H1 (cell line): ENCODE results near the gene NDUFB6. TPM values are rescaled to one million over a fixed set of nuclear protein-coding genes. Genes with fewer than 3 reads are reported as not detected.

ENCODE experiments used
- CTCF ChIA-PET: fragments of 300-600 bp; sonication (Branson Sonifier 250); formaldehyde crosslinking; loops from one replicate; lab custom pipeline; 2021; ENCODE audit not compliant: partially characterized antibody; lab: Charles Lee
- POLR2A ChIA-PET: fragments of 300-600 bp; sonication (Branson Sonifier 250); formaldehyde crosslinking; loops from one replicate; lab custom pipeline; 2021; ENCODE audit warnings: inconsistent platforms; ENCODE audit not compliant: partially characterized antibody; lab: Charles Lee
- DNase-seq, 2 experiments: peaks; one replicate each; pipeline versions ENCODE4 v3.0.0 to v3.0.0-alpha.2; 2010 to 2022; ENCODE audit warnings: low spot score in 2 of 2, low read depth in 1 of 2, mixed read lengths in 1 of 2
- FAIRE-seq: peaks from 2 replicates; lab custom pipeline; 2011; peaks lifted over from hg19 to GRCh38; lab: Jason Lieb, UNC
- H2AFZ ChIP-seq: 2 replicates; pipeline ENCODE4 v1.8.1; 2012; ENCODE audit warnings: low read length, inconsistent platforms
- H2AK5ac ChIP-seq: 2 replicates; pipeline ENCODE4 v1.6.1; 2013; ENCODE audit warnings: low read depth, low read length
- H2BK120ac ChIP-seq: replicated peaks from 2 replicates; pipeline ENCODE3; 2013; ENCODE audit warnings: low read depth, low read length, inconsistent platforms
- H2BK12ac ChIP-seq: 2 replicates; pipeline ENCODE4 v1.6.1; 2013; ENCODE audit warnings: low read depth, low read length
- H2BK15ac ChIP-seq: 2 replicates; pipeline ENCODE4 v1.6.1; 2013; ENCODE audit warnings: low read length
- H2BK20ac ChIP-seq: 2 replicates; pipeline ENCODE4 v1.6.1; 2013; ENCODE audit warnings: low read length
- H2BK5ac ChIP-seq: 2 replicates; pipeline ENCODE4 v1.6.1; 2013; ENCODE audit warnings: low read depth, low read length
- H3K14ac ChIP-seq: 2 replicates; pipeline ENCODE4 v1.6.1; 2013; ENCODE audit warnings: inconsistent platforms; ENCODE audit not compliant: insufficient read length
- H3K18ac ChIP-seq: 2 replicates; pipeline ENCODE4 v1.6.1; 2013; ENCODE audit warnings: low read length; ENCODE audit errors: extremely low read depth
- H3K23ac ChIP-seq: 2 replicates; pipeline ENCODE4 v1.6.1; 2013; ENCODE audit warnings: inconsistent platforms; ENCODE audit not compliant: insufficient read length
- H3K23me2 ChIP-seq: 2 replicates; pipeline ENCODE4 v1.6.1; 2013; ENCODE audit warnings: low read depth, low read length
- H3K27ac ChIP-seq: 2 replicates; pipeline ENCODE4 v1.6.1; 2011; ENCODE audit warnings: low read depth, low read length, inconsistent platforms
- H3K27me3 ChIP-seq, 4 experiments: replicated peaks in 1 of 4; 1 replicate in 1 of 4; 2 replicates in 3 of 4; pipeline versions ENCODE4 v1.6.1 to v1.8.1; 2011 to 2013; ENCODE audit warnings: low read length in 3 of 4, mild to moderate bottlenecking in 3 of 4, inconsistent platforms in 2 of 4, mixed read lengths in 2 of 4, moderate library complexity in 1 of 4; ENCODE audit not compliant: control insufficient read depth in 3 of 4, insufficient read depth in 3 of 4; ENCODE audit errors: extremely low read depth in 1 of 4
- H3K36me3 ChIP-seq, 4 experiments: 2 replicates each; pipeline versions ENCODE4 v1.6.1 to v1.8.1; 2011 to 2013; ENCODE audit warnings: mild to moderate bottlenecking in 4 of 4, low read length in 3 of 4, moderate library complexity in 2 of 4, control low read depth in 1 of 4, inconsistent platforms in 1 of 4; ENCODE audit not compliant: insufficient read depth in 4 of 4, control insufficient read depth in 2 of 4
- H3K4ac ChIP-seq: replicated peaks from 2 replicates; pipeline ENCODE3; 2013; ENCODE audit warnings: low read length, low read depth, mixed read lengths, inconsistent platforms; ENCODE audit not compliant: insufficient read length
- H3K4me1 ChIP-seq, 4 experiments: replicated peaks in 1 of 4; 1 replicate in 1 of 4; 2 replicates in 3 of 4; pipeline versions ENCODE4 v1.6.1 to v1.8.1; 2011 to 2013; ENCODE audit warnings: low read length in 3 of 4, inconsistent platforms in 2 of 4, mixed read lengths in 1 of 4; ENCODE audit not compliant: insufficient read depth in 4 of 4, control insufficient read depth in 3 of 4
- H3K4me2 ChIP-seq, 2 experiments: 2 replicates each; pipeline versions ENCODE4 v1.6.1 to v1.8.1; 2011 to 2013; ENCODE audit warnings: low read depth in 2 of 2, low read length in 2 of 2, control low read depth in 1 of 2, inconsistent platforms in 1 of 2, mild to moderate bottlenecking in 1 of 2; ENCODE audit not compliant: insufficient read depth in 1 of 2
- H3K4me3 ChIP-seq, 4 experiments: fragments of 200-600, 300-600 bp in 1 of 4; sonication (generic), shearing (Covaris generic), sonication (Bioruptor Twin) in 1 of 4; 2 replicates each; pipeline versions ENCODE4 v1.5.1 to v1.8.1; 2011 to 2016; ENCODE audit warnings: low read length in 4 of 4, low read depth in 3 of 4, control low read depth in 2 of 4, inconsistent platforms in 2 of 4, mild to moderate bottlenecking in 2 of 4, mixed read lengths in 1 of 4, moderate library complexity in 1 of 4; ENCODE audit not compliant: insufficient read depth in 2 of 4; ENCODE audit errors: extremely low read depth in 1 of 4
- H3K56ac ChIP-seq: replicated peaks from 2 replicates; pipeline ENCODE3; 2013; ENCODE audit warnings: low read depth, mild to moderate bottlenecking, mixed read lengths, low read length, inconsistent platforms; ENCODE audit not compliant: insufficient read length
- H3K79me1 ChIP-seq: 2 replicates; pipeline ENCODE4 v1.6.1; 2013; ENCODE audit warnings: low read depth, low read length, control low read depth
- H3K79me2 ChIP-seq, 2 experiments: 2 replicates each; pipeline versions ENCODE4 v1.6.1 to v1.8.1; 2012 to 2013; ENCODE audit warnings: low read length in 2 of 2, mild to moderate bottlenecking in 2 of 2, inconsistent platforms in 1 of 2; ENCODE audit not compliant: insufficient read depth in 2 of 2, control insufficient read depth in 1 of 2
- H3K9ac ChIP-seq, 4 experiments: replicated peaks in 1 of 4; 1 replicate in 1 of 4; 2 replicates in 3 of 4; pipeline versions ENCODE4 v1.6.1 to v1.8.1; 2011 to 2013; ENCODE audit warnings: low read depth in 3 of 4, low read length in 3 of 4, control low read depth in 2 of 4, mild to moderate bottlenecking in 2 of 4, moderate library complexity in 2 of 4, inconsistent platforms in 1 of 4; ENCODE audit errors: extremely low read depth in 1 of 4
- H3K9me3 ChIP-seq, 2 experiments: 2 replicates each; pipeline versions ENCODE4 v1.6.1 to v1.8.1; 2012 to 2013; ENCODE audit warnings: mild to moderate bottlenecking in 2 of 2, moderate library complexity in 2 of 2, control low read depth in 1 of 2, inconsistent platforms in 1 of 2, low read depth in 1 of 2, low read length in 1 of 2, mixed read lengths in 1 of 2; ENCODE audit not compliant: insufficient read depth in 2 of 2
- H4K20me1 ChIP-seq, 2 experiments: replicated peaks in 1 of 2; 2 replicates each; pipeline versions ENCODE3 to v1.8.1; 2011 to 2013; ENCODE audit warnings: inconsistent platforms in 2 of 2, low read length in 2 of 2, mild to moderate bottlenecking in 1 of 2; ENCODE audit not compliant: insufficient read depth in 2 of 2, control insufficient read depth in 1 of 2
- H4K5ac ChIP-seq: 2 replicates; pipeline ENCODE4 v1.6.1; 2013; ENCODE audit warnings: low read length, low read depth, mixed read lengths, inconsistent platforms; ENCODE audit not compliant: insufficient read length
- H4K8ac ChIP-seq: 2 replicates; pipeline ENCODE4 v1.8.0; 2013; ENCODE audit warnings: mild to moderate bottlenecking, moderate library complexity, low read length, inconsistent platforms; ENCODE audit not compliant: insufficient read depth; ENCODE audit errors: extremely low read depth
- H4K91ac ChIP-seq: replicated peaks from 2 replicates; pipeline ENCODE3; 2013; ENCODE audit warnings: low read length, mixed read lengths, inconsistent platforms; ENCODE audit not compliant: insufficient read length
- BACH1 ChIP-seq: IDR thresholded peaks from 2 replicates; pipeline ENCODE4 v1.6.1; 2012; ENCODE audit warnings: low read length, improper control_type of control experiment
- HDAC2 ChIP-seq, 2 experiments: fragments of 300-600 bp in 1 of 2; sonication (generic) in 1 of 2; IDR thresholded peaks; 2 replicates each; pipeline ENCODE4 v1.6.1; 2011 to 2012; ENCODE audit warnings: low read depth in 2 of 2, low read length in 2 of 2, mild to moderate bottlenecking in 2 of 2, moderate library complexity in 2 of 2, borderline replicate concordance in 1 of 2, inconsistent platforms in 1 of 2
- KDM5A ChIP-seq: fragments of 200-600 bp; IDR thresholded peaks from 2 replicates; pipeline ENCODE4 v1.7.1; 2012; ENCODE audit warnings: mild to moderate bottlenecking, low read length, inconsistent platforms, mixed read lengths
- NANOG ChIP-seq: IDR thresholded peaks from 2 replicates; pipeline ENCODE4 v1.6.1; 2011; ENCODE audit warnings: low read length, low read depth, mild to moderate bottlenecking, inconsistent platforms; ENCODE audit not compliant: insufficient read depth, poor library complexity, severe bottlenecking
- NRF1 ChIP-seq: IDR thresholded peaks from 2 replicates; pipeline ENCODE4 v1.6.1; 2011; ENCODE audit warnings: mild to moderate bottlenecking, low read depth, low read length, improper control_type of control experiment
- POU5F1 ChIP-seq: IDR thresholded peaks from 2 replicates; pipeline ENCODE4 v1.6.1; 2011; ENCODE audit warnings: low read depth, mild to moderate bottlenecking, low read length, moderate library complexity
- SP1 ChIP-seq: IDR thresholded peaks from 2 replicates; pipeline ENCODE4 v1.6.1; 2011; ENCODE audit warnings: low read depth, low read length
- TAF1 ChIP-seq: IDR thresholded peaks from 2 replicates; pipeline ENCODE4 v1.6.1; 2011; ENCODE audit warnings: mild to moderate bottlenecking, low read depth, low read length
- TAF7 ChIP-seq: optimal IDR thresholded peaks from 2 replicates; pipeline ENCODE3; 2011; ENCODE audit warnings: low read depth, mild to moderate bottlenecking, inconsistent platforms, low read length, moderate library complexity, borderline replicate concordance
- WGBS, 2 experiments: shearing (Covaris generic) in 1 of 2; methylation state at CpG; one replicate each; pipeline versions ENCODE4 v1.1.6 to v1.1.7; 2013 to 2015; ENCODE audit warnings: low lambda C conversion rate in 2 of 2, mixed read lengths in 2 of 2, inconsistent platforms in 1 of 2, low coverage in 1 of 2, missing lambda C conversion rate in 1 of 2; ENCODE audit not compliant: insufficient replicate concordance in 2 of 2, insufficient coverage in 1 of 2, insufficient read length in 1 of 2; ENCODE audit errors: extremely low coverage in 1 of 2, missing lambda C conversion rate in 1 of 2; 5-methylcytosine and 5-hydroxymethylcytosine counted together
- polyA plus RNA-seq, 7 experiments: library from polyadenylated mRNA; depleted of rRNA in 3 of 7; stranded (reverse) in 5 of 7; unstranded in 2 of 7; fragments of >200 nt in 5 of 7; fragments of 200-250 nt in 2 of 7; gene quantifications; 1 replicate in 5 of 7; 2 replicates in 1 of 7; 4 replicates in 1 of 7; pipeline versions ENCODE4 v1.2.1 to v1.2.3, GENCODE V29; 2011 to 2013; ENCODE audit warnings: missing spikeins in 2 of 7, mixed read lengths in 2 of 7
- total RNA-seq: library from RNA; stranded (reverse); fragmentation: NEBNext Ultra II Directional; extraction: Animal tissue kit (Norgen Biotek cat#: 25700); gene quantifications from 2 replicates; pipeline ENCODE4 v1.2.1, GENCODE V29; 2021
- TF ChIP-seq, protein P1 (sequence below): IDR thresholded peaks from 2 replicates; pipeline ENCODE4 v1.6.1; 2011; ENCODE audit warnings: low read length, improper control_type of control experiment

Gene NDUFB6
- total and polyA plus RNA-seq, 2 of the 8 experiments (the other 6 are each of a cell fraction or from before 2014, with no cell fraction given) = 55.8 to 61.4 TPM

DNA sequence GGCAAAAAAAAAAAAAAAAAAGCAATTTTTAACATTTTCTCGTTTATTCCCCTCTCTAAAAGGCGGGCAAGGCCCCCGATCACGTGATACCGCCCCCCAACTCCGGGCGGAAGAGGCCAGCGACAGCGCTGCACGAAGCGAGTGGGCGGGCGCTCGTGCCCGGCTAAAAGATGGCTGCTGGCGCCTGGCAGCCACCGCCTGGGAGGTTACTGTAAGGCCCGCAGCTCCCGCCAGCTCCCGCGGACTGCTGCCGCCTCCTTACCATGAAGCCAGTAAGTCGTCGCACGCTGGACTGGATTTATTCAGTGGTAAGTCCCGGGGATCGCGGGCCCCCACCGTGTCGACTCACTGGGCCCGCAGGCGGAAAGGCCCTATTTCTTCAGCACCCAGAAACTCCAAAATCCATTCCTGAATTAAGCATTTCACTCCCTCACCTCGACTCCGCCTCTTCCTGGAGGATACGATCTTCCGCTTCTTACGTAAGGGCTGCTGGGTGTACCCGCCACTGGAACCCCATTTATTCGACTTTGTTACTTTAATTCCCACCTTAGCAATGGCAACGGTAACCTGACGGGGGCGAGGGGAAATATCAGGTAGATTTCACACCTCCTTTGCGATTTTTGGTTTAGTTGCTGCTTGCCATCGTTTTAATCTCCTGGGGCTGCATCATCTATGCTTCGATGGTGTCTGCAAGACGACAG lies 20.6 kb downstream of the NDUFB6 start, which contains the start of the genes SMIM27 and TOPORS:
SMIM27 (plus strand) TSS at position 156 of the 701 bp plus-strand sequence; CDS start at position 264, 108 bp downstream.
TOPORS (minus strand) TSS at position 415 of the 701 bp plus-strand sequence; CDS start at position 265, 150 bp downstream.
- peaks cover 9% of the 10 kb centered on the region for H3K23me2 ChIP-seq
- no peak within 1 kb of the TSS for H2BK20ac ChIP-seq
- FAIRE-seq (no peak), DNase-seq (peak; percentile 69 to 89)
- H4K5ac ChIP-seq = peak within 1 kb of the TSS; percentile 82
- CTCF ChIA-PET = interaction anchor here (0.7 to 2.0 kb wide), 5 partner anchors 10 to 173 kb away, joined by 3 to 8 read pairs (median 4); no protein-coding TSS in a partner anchor
- H3K79me1 ChIP-seq = no peaks in the 10 kb centered on the region
- H3K9ac ChIP-seq = peak within 1 kb of the TSS; percentile 88 to 99 (median 96)
- peak within 1 kb of the TSS; percentile 97 for H3K27ac ChIP-seq
- peak within 1 kb of the TSS; percentile 80 to 83 for H3K4me2 ChIP-seq
- peak within 1 kb of the TSS; percentile 63 for H3K14ac ChIP-seq
- peak within 1 kb of the TSS; percentile 29 for H4K91ac ChIP-seq
- POLR2A ChIA-PET = interaction anchor here (0.6 to 3.9 kb wide), 7 partner anchors 13 to 186 kb away, joined by 3 to 24 read pairs (median 5); partner anchors contain the start of genes NDUFB6 and RIGI
- peaks cover 11 to 15% of the 10 kb centered on the region in 2 experiments for H4K20me1 ChIP-seq
- H3K18ac ChIP-seq = peak within 1 kb of the TSS; percentile 57
- peak within 1 kb of the TSS; percentile 100; the same call in 1 of the 2 replicates for H4K8ac ChIP-seq
- no peak within 1 kb of the TSS for H3K23ac ChIP-seq
- peak within 1 kb of the TSS; percentile 80 for H2BK5ac ChIP-seq
- H2BK120ac ChIP-seq = no peak within 1 kb of the TSS
- peaks cover 0 to 3% (median 0%) of the 10 kb centered on the region in 4 experiments; a peak in 2 of 7 replicates for H3K4me1 ChIP-seq
- H2BK15ac ChIP-seq = no peak within 1 kb of the TSS
- peak within 1 kb of the TSS; percentile 80 to 97 (median 87) for H3K4me3 ChIP-seq
- peak within 1 kb of the TSS; percentile 17; the same call in 1 of the 2 replicates for H2AFZ ChIP-seq
- peak within 1 kb of the TSS; percentile 71; the same call in 1 of the 2 replicates for H2BK12ac ChIP-seq
- no peaks in the 10 kb centered on the region for H3K36me3 ChIP-seq
- peak within 1 kb of the TSS; percentile 94 for H3K56ac ChIP-seq
- peaks cover 23 to 50% of the 10 kb centered on the region in 2 experiments for H3K79me2 ChIP-seq
- WGBS, 2 experiments = 2% methylated on average over 46 of the region's 46 CpGs; no CpG with 5 or more reads in 1 of the 2 experiments
- no peaks in the 10 kb centered on the region for H3K27me3 ChIP-seq
- H2AK5ac ChIP-seq = peak within 1 kb of the TSS; percentile 46; the same call in 1 of the 2 replicates
- H3K4ac ChIP-seq = peak within 1 kb of the TSS; percentile 41
- H3K9me3 ChIP-seq = no peaks in the 10 kb centered on the region
- TF ChIP-seq, protein P1, sequence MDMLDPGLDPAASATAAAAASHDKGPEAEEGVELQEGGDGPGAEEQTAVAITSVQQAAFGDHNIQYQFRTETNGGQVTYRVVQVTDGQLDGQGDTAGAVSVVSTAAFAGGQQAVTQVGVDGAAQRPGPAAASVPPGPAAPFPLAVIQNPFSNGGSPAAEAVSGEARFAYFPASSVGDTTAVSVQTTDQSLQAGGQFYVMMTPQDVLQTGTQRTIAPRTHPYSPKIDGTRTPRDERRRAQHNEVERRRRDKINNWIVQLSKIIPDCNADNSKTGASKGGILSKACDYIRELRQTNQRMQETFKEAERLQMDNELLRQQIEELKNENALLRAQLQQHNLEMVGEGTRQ = peak; percentile 89
- TF ChIP-seq TAF7 (peak; percentile 99), POU5F1 (no peak), KDM5A (0 out of 2 replicates have a peak, but pooled peaks have one; percentile 16), HDAC2 (IDR thresholded peaks at IDR 0.05; ENCODE audit: borderline replicate concordance in 1 of 2, low read depth in 2 of 2, low read length in 2 of 2) (no peak), NRF1 (no peak), SP1 (no peak; the same call in 1 of the 2 replicates), TAF1 (peak; percentile 100), NANOG (peak; percentile 6), BACH1 (no peak)
